ENCODE measurements around the gene ZBTB7C.
A peak's percentile ranks its signal among the peaks of the same experiment; 100 is the strongest.

ZBTB7C gene

DNA sequence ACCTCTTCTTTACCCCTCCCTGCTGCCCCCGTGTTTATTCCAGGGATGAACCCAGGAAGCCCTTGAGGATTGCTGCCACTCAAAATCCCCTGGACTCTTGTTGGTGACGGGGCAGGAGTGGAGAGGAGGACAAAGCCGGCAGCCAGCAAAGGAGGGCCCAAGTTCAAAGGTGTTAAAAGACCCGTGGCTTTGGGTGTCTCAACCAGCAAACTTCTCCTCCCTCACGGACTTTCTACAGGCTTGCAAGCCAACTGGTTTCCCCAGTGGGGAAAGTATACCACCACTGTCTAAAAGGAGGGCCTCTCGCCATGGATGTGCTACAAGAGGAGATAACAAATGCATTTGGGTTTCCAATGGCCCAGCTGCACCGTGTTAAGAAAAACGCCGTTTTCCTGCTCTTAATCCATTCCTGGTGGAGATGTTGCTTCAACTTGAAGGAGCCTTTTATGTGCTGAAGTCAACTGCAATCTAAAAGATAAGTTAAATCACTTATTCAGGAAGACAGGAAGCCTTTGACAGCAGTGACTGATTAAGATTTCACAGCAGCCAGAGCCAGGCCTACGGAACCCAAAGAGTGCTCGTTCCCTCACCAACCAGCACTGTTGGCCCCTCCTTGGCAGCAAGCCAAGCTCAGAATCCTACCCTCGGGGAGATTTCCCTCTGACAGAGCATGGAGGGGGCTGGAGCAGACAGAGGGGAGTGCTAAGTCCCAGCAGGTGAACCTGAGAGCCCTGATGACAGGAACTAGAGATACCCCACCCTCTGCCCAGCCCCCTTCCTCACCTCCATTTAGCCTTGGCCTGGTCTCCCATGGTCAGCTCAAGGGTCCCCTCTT, 57.8 kb downstream of the ZBTB7C start:
- DNase-seq, result no peak

DNA sequence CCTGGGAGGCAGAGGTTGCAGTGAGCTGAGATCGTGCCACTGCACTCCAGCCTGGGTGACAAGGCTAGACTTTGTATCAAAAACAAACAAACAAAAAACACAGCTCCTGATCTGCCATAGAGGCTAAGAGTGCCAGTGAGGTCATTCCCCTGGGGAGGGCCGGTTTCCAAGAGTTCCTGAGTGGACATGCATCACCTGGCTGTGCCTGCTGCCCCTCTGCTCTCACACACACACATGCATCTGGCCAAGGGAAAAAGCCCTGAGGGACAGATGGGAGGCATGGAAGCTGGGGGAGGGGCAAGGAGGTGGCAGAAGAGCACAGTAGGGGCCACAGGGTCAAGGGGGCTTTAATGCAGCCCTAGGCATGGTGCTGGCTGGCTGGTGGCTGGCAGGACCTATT, 60.4 kb downstream of the ZBTB7C start:
- DNase-seq, result peak; percentile 50 to 63

DNA sequence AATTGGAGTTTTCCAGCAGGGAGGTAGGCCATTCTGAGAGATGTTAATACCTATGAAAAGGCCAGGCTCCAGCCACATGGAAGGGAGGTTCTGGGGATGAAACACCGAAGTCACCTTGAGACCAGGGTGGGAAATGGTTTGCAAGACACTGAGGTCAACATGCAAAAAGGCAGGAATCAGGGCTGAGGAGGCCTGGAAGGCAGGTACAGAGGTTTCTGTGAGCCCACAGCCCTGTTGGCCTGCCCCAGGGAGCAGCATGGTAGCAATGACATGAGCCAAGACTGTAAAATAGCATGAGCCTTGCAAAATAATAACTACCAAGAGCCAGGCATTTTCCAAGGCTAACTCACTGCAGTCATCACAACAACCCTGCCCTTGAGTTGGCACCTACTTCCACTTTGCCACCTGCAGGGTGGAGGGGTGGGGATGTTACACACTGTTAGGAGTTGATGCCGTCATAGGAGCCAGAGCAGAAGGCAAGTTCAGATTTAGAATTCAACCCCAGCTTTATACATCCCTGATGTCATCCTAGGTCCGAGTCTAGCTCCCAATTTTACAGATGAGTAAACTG, 61.3 kb downstream of the ZBTB7C start:
- no peak for DNase-seq

DNA sequence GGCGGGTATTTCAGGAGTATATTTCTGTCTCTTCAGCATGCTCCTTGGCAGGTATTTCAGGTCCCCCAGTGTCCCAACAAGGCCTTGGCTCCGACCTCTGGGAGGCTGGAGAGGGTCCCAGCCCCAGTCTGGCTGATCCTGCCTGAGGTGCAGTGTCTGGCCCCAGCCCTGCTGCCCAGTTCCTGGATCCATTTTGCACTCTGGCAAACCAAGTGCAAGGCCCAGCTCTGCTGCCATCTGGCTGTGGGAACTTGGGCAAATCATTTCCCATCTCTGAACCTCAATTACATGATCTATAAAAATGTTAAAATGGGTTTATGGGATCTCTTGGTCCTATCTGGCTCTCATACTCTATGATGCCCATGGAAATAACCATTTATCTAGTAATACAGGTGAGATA, 63.6 kb downstream of the ZBTB7C start:
- DNase-seq, result peak in 1 of 2 experiments; percentile 30

DNA sequence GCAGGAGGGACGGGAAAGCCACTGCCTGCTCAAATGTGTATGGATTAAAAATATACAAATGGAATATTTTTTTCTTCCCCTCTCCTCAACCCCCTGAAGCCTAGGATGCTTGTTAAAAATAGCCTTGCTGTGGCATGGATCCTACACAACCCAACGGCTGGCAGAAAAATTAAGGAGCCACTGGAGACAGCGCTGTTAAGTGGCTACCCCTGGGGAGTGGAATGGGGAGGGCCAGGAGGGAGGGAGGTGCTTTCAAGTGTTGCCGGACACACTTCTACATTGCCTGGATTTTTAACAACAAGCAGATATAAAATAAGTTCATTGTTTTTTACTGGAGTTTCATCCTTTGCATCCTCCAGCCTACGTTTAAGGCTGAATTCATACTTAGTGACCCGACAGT, 66.6 kb downstream of the ZBTB7C start:
- peak in 1 of 2 experiments; percentile 39 for DNase-seq

DNA sequence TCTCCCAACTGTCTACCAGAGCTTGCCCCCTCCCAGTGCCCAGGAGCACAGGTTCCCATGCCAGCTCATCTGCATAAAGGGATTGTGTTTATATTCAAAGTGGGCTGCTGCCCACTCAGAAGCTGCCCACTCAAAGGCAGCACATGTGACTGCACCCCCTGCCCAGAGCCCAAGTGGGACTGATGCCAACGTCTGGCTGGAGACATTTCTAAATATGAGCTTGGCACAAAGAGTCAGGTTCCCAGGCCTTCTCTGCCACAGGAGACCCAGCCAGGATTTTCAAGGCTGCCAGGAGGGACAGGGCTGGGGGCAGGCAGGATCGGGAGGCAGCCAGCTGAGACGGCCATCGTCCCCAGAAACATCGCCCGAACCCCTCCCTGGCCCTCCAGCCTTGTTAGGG, 67.1 kb downstream of the ZBTB7C start:
- DNase-seq, result peak in 1 of 2 experiments; percentile 69

DNA sequence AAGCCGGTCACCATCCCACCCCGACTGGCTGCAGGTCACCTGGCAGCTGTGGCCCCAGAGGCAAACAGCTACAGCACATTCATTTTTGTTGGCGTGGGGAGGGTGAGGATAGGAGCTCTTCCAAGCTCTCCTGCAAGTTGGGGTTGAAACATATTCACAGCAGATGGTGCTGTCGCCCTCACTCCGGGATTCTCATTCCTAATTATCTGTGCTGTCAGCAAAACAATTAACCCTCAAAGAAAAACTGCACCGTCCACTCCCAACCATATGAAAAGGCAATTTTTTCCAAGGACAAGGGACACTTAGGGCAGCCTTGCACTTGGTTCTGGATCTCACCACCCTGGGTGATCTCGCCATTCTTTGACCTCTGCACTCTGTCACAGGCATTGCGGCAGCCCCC, 68.6 kb downstream of the ZBTB7C start:
- DNase-seq, result peak in 1 of 2 experiments; percentile 29

DNA sequence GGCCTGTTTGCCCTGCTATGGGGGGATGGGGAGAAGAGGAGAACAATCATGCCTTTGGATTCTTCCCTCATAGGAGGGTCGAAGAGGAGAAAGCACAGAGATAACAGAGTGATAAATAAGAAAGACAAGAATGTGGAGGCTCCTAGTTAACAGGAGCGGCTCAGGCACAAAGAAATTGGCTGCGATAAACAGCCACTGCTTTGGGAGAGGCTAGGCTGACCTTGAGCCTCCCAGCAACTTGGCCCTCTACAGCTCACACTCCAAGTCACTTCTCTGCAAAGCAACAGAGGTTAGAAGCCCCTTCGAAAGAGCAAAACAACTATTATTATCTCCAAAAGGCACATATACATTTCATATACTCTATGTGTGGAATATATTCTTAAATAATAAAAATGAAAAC, 69.5 kb downstream of the ZBTB7C start:
- DNase-seq, result no peak

DNA sequence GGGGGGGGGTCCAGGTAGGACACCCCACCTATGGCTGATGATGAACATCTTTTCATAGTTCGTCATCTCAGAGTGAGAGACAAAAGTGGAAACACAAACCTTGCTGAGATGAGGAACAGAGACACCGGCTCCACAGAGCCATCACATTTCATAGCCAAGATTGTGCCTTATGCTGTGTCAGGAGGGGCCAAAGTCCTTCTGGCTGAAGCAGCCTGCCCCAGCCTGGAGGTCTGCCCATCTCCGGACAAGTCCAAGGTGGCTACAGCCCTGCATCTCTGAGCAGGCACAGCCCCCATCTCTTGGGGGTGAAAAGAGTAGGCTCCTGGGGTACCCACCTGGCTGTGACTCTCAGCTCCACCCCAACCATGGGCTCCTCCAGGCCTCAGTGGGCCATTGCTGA, 70.3 kb downstream of the ZBTB7C start:
- no peak for DNase-seq

DNA sequence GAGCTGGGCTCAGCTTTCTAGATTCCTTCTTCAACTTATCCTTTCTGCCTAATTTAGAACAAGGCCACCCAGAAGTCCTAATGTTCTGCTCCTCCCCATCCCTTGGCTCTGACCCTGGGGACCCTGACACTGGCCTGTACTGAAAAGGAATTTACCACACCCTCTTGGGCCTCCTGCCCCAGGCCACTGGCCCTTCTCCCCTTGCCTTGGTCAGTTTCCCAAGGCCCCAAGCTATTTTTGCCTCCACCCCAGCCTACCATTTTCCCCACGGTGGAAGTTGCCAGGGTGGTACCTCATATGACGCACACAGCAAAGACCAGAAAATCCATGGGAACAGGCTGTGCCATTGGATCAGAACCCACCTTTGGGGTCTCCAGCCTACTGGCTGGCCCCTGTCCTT, 72.1 kb downstream of the ZBTB7C start:
- DNase-seq, result no peak

DNA sequence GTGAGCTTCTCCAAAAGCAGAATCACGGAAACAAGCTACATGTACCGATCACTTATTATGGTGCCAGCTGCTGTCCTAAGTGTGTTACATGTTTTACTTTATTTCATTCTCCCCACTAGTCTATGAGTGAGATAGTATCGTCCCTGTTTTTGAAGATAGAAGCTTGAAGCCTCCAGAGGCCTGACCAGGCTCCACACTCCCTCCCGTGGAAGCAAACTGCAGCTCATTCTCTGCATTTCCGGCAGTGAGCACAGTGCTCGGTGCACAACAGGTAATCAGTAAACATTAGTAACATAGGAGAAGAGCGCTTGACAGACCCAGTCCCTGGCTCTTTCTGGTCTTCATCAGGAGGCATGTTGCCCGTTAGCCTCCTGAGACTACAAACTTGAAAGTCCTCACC, 72.9 kb downstream of the ZBTB7C start:
- peak; percentile 42 to 62 for DNase-seq

DNA sequence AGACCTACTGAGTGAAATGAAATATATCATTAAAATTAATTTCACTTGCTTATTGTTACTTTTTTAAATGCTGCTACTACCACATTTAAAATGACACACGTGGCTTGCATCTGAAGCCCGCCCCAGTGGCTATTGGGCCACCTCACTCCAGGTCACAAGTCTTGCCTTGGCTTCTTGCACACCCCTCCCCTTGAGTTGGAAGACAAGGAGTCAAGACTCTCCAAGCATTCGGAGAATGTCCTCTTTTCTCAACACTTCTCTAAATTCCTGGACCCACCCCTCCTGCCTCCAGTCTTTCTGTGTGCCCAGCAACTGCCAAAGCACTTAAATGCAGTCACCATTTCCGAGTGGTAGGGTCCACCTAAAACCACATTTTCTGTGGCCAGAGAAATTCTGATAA, 73.4 kb downstream of the ZBTB7C start:
- DNase-seq, result no peak

DNA sequence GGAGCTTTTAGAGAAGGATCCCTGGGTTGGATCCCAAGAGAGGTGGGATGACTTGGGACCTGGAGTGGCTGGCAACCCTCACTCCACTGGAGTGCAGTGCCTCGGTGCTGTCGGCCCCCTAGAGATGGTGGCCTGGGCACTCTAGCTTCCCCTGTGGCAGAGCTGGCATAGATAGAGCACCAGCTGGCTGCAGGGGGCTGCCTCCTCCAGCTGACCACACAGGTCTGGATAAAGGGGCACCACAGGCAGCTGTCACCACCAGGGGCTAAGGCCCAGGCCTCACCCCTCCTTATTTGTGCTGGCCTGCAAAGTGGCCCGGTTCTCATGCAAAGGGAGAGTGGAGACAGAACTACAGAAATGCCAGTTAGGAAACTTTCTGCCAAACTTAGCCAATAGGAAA, 74.3 kb downstream of the ZBTB7C start:
- no peak for DNase-seq

DNA sequence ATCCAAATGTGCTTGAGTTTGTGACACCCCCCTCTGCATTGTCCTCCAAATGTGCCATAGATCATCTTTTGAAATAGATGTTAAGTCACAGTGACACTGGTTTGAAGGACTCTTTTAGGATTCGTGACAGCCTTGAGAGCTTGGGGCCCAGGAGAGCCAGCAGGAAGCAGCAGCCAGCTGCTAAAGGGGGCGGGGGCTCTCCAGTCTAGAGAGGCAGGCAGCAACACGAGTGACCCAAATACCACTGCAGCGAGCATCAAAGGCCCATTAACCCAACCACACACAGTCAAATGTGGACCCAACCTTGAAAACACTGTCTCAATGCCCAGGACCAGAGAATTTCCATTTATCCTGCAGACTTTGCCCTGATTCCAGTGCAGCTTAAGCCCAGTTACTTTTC, 75.6 kb downstream of the ZBTB7C start:
- DNase-seq, result peak; percentile 60 to 71

DNA sequence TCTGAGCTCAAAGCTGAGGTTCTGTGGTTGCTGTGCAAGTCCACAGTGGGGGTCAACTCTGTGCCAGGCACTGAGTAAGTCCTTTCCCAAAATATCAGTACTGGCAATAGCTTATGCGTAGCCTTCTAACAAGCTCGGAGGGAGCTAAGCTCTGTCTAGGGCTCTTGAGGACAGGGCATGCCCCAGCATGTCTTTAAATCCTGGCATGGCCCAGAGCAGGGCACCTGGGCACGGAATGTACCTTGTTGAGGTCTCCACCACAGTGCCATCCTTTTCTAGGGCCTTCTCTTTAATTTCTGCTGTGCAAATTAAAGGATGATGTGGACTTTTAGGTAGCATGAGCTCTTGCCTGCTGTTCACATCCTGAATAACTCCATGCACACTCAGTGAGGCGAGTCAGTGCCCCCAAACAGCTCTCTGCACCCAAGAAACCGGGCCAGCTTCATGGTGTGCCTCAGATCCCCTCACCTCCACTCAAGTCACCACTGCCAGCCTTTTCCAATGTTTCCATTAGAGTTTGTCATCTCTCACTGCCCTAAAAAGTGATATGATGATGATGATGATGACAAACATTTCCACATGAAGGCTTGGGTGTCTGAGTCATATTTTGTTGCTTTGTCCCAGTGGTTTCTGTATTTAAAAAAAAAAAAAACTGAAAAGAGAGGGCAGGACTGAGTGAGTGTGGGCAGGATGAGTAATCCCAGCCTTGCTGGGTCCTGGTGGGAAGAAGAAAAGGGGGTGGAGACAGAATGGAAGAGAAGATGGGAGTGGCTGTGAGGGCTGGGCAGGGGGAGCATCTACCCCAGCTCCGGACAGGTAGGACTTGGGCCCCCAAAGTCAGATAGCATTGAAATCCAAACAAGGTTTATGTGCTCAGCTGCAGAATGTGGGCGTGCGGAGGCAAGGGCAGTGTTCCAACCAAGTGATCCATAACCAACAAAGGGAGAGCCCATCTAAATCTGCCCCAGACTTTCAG, 78.9 kb downstream of the ZBTB7C start:
- DNase-seq, result peak; percentile 70 to 84

DNA sequence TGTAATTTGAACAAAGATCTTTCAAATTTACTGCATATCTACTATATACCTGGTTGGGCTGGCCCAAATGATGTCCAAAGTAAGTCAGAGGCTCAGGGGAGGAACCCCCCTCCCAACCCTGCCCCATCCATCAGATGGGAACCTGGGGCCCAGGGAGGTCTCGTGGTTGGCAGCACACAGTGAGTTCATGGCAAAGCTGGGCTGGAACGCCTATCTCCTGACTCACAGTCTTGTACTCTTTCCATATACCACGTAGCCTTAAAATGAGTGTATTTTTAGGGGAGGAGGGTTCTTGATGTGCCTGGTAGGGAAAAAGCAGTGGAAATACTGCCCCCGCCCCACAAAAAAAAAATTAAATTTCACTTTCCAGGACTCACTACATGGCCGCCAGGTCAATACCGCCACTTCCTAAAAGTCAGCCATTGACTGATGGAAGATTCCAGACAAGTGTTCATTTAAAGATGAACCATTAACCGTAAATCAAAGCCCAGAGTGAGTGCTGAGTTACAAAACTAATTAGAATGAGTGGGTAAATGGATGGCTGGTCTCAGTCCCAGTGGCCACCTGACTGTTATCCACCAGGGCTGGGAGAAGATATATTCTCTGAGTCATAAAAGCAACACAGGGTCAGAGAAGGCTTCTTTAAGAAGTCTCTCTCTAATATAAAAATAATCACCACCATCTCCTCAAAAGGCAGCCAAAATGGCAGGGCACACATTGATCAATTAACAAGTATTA, 80.5 kb downstream of the ZBTB7C start:
- no peak for DNase-seq

DNA sequence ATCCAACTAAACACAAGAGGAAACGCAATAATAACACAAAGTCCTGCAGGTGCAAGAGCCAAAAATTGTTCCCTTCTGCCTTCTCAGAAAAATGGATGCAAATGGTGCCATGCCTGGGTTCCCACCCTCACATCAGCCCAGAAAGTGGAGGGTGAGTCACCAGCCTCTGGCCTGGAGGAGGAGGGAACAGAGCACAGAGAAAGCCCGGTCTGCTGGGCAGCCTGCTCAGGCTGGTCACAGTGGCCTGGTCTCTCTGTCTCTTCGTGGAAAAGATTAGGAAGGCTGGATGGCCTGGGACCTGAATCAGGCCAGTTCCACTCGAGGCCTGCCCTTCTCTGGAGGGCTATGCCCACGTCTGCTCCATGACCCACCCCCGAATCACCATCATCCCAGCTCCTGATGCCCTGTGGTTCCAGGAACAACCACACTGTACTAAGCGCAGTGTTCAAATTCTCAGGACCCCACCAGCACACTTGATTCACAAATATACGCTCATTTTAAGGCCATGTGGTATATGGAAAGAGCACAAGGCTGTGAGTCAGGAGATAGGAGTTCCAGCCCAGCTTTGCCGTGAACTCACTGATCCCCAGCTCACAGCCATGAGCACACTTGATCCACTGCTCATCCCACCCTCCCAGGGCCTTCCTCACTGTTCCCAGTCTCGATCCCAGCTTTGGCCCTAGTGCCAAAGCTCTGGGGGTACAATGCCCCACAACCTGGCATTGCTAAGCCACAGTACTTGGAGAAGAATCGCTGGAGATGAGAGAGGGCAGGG, 82.1 kb downstream of the ZBTB7C start:
- peak; percentile 49 to 50 for DNase-seq

DNA sequence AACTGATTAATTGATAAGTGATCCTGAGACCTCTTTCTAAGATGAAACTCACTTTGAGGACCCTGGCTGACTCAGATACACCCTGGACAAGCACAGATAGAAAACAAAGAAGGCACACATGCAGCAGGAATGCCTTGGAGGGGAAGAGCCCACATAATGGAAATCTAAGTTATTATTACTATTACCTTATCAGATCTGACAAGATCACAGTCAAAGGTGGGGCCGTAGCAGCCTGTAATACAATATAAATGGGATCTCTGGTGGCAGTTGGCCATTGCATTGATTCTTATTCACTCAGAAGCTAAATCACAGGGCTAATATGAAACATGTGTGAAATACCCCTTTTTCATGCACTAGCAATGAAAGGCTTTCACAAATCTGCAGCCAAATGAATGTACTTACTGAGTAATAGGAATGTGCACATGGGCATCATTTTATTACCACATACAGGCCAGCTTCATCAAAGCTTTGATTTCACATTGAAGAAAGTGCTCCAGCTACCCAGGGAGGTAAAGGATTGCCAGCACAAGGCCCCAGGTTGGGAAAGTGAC, 84.0 kb downstream of the ZBTB7C start:
- DNase-seq, result no peak

DNA sequence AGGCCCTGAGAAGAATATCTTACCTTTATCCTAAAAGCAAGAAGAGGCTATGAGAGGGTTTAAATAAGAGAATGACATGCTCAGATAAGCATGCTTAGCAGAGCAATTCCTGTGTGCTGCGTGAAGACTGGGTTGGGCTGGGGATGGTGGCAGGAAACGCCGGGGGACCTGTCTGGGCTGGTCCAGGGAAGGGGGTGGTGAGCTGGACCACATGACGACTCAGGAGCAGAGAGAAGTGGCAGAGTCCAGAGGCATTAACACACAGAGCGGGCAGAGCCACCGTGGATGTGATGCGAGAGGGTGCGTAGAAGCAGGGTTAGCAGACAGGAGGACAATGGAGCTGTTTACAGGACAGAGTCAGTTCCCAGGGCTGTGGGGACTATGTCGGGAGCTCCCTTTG, 84.5 kb downstream of the ZBTB7C start:
- DNase-seq, result peak in 1 of 2 experiments; percentile 38

DNA sequence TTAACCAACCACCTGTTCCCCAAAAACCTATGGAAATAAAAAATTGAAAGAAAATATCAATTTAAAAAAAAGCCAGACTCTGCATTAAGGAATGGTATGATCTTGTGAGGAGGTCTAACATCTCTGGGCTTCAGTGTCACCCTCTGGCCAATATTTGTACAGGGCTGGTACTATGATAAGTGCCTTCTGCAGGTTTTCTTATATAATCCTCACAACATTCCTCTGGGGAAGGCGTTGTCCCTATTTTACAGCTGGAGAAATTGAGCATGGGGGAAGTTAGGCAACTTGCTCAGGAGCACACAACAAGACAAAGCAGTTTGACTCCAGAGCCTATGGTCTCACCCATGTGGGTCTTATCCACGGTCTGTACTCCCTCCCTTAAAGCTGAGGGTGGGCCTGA, 86.0 kb downstream of the ZBTB7C start:
- no peak for DNase-seq

DNA sequence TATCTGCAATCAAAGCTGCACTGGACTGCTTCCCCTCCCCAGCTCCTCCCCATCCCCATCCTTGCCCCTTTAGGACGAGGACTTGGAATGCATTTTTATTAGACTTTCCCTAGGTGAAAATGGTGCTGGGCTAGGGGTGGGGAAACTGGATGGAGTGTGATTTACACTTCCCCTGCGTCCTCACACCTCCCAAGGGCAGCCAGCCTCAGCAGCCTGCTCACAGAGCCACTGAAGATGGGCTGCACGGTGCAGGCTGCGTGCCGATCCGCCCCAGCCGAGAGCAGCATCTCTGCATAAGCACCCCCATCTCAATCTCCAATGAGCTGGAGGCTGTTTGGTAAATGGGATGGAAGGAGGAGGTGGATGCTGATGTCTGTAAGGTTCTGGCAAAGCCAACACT, 87.6 kb downstream of the ZBTB7C start:
- DNase-seq, result no peak

DNA sequence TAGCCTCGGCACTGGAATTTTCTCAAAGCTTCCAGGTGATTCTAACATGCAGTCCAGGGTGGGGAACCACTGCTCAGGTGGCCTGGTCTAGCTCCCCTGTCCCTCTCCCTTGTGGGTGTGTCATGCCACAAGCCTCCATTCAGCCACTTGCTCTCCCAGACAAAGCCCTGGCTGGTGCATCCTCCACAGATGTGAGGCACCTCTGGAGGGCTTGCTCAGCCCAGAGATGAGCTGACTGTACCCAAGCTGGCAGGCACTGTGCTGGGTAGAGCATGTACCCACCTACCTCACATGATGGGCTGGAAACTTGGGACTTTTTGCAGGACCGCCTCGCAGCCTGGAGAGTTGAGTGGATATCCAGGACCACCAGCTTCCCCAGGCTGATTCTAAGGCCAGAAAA, 88.1 kb downstream of the ZBTB7C start:
- peak in 1 of 2 experiments; percentile 56 for DNase-seq

Data from SHP77 (cell line).